Measurements from ENCODE around the gene ARHGEF28.
A peak's percentile ranks its signal among the peaks of the same experiment; 100 is the strongest.

ARHGEF28 gene

DNA sequence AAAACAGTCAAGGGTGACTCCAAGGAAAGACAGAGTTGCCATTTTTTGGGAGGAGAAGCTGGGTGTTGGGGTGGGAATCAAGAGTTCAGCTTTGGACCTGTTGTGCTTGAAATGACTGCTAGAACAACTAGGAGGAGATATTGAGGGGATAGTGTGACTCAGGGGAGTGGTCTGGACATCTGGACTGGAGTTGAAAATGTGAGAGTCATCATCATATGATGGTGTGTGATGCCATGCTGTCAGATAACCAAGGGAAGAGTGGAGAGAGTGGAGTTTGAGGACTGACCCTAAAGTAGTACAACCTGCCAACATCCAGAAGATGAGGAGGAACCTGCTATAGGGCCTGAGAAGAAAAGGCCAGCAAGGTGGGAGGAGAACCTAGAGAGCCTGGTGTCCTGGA lies 199.7 kb downstream of the ARHGEF28 start:
- H3K9me3 ChIP-seq (ENCODE audit: control insufficient read depth, low read length): no peaks in the 10 kb centered on the region
- no peak overlapping the region for H3K14ac ChIP-seq (ENCODE audit: low read length in 2 of 2)
- H3K4me3 ChIP-seq (ENCODE audit: insufficient read depth in 1 of 2, low read depth in 1 of 2, low read length in 2 of 2): no peak overlapping the region
- no peaks in the 10 kb centered on the region for H3K27me3 ChIP-seq (ENCODE audit: control insufficient read depth in 1 of 2, insufficient read depth in 1 of 2, low read length in 2 of 2)
- DNase-seq: no peak
- peaks cover 0 to 9% of the 10 kb centered on the region in 2 experiments for H3K36me3 ChIP-seq (ENCODE audit: control insufficient read depth in 1 of 2, insufficient read depth in 2 of 2, low read depth in 1 of 2, low read length in 2 of 2)
- H3K4me2 ChIP-seq (ENCODE audit: low read length, poor library complexity, severe bottlenecking): no peak overlapping the region
- H2AFZ ChIP-seq (ENCODE audit: low read depth, low read length): no peak overlapping the region
- H3K27ac ChIP-seq (ENCODE audit: low read length, poor library complexity, severe bottlenecking): peak overlapping the region; percentile 92
- no peak overlapping the region for H2BK12ac ChIP-seq (ENCODE audit: low read length in 2 of 2)
- no peak overlapping the region for H3K23ac ChIP-seq (ENCODE audit: low read length in 2 of 2)
- H2BK15ac ChIP-seq (ENCODE audit: low read depth, poor library complexity, severe bottlenecking): no peak overlapping the region
- no peak overlapping the region for H3K9ac ChIP-seq (ENCODE audit: low read length)
- H3K4me1 ChIP-seq (ENCODE audit: control insufficient read depth, insufficient read depth, low read depth, low read length): peaks cover 19% of the 10 kb centered on the region
- no peaks in the 10 kb centered on the region for H3K79me1 ChIP-seq (replicated peaks; ENCODE audit: low read length, poor library complexity, severe bottlenecking)
- H2BK120ac ChIP-seq (ENCODE audit: low read depth, low read length): no peak overlapping the region
- no peak overlapping the region for H3K4ac ChIP-seq (ENCODE audit: low read depth in 1 of 2, low read length in 2 of 2)
- no peak overlapping the region for H4K8ac ChIP-seq (ENCODE audit: low read length)
- no peak overlapping the region for H3K18ac ChIP-seq (ENCODE audit: low read depth in 1 of 2, low read length in 2 of 2)
- peak overlapping the region; percentile 4 for H2AK5ac ChIP-seq (ENCODE audit: low read length, severe bottlenecking)
- H4K91ac ChIP-seq (ENCODE audit: low read length): no peak overlapping the region
- no peak overlapping the region for H2BK5ac ChIP-seq (ENCODE audit: low read depth, low read length, poor library complexity, severe bottlenecking)

DNA sequence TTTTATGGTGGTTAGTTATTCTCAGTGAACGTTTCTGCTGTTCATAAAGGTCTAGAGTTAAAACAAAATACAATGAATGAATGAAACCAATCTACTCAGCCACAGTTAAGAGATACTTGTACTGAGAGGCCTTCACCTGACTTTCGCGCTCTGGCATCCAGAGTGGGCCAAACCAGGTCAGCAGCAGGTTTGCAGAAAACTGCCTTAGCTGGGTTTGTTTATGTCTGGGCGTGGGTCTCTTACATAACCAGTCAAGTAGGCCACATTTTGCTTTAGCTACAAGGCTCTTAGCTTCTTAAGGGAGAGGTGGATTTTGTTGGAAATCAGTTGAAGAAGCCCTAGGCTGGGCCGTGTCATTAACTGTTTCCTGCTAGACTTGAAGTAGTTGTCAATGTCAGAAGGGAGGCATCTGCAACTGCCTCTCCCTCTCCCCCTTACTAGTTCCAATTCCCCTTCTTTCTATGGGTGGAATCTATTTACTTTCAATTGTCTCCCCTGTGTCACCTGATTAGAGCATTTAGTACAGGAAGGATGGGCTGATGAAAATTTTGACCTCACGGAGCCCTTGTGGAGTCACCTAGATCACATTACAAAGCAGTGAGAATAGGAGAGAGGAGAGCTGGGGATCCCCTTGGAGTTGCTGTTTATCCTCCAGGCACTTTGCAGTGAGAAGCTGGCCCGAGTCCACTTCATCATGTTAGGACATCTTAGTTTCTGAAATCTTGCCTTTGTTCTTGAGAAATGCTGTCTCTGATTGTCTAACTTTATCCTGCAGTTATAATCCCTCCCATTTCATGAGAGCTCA lies 200.5 kb downstream of the ARHGEF28 start:
- H3K14ac ChIP-seq (ENCODE audit: low read length in 2 of 2): no peak overlapping the region

DNA sequence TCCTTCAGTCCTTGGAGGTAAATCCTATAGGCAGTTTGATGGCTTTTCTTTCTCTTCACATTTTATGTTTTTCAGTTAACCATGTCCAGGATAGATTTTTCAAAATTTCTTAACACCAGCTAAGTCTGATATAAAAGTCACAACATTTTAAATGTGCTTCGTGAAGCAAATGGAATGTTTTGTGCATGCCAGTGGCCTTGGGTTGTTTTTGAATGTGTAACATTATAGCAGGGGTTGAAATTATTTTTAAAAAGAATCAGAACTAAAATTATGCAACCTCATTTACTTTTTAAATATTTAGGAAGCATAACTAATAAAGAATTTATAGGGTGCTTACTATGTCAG lies 201.1 kb downstream of the ARHGEF28 start:
- peak overlapping the region; percentile 56 for H3K9ac ChIP-seq (ENCODE audit: low read length)
- peak overlapping the region; percentile 92 for H3K27ac ChIP-seq (ENCODE audit: low read length, poor library complexity, severe bottlenecking)
- no peak overlapping the region for H2BK12ac ChIP-seq (ENCODE audit: low read length in 2 of 2)
- H3K4ac ChIP-seq (ENCODE audit: low read depth in 1 of 2, low read length in 2 of 2): no peak overlapping the region
- H4K91ac ChIP-seq (ENCODE audit: low read length): no peak overlapping the region
- H3K18ac ChIP-seq (ENCODE audit: low read depth in 1 of 2, low read length in 2 of 2): no peak overlapping the region
- H2BK15ac ChIP-seq (ENCODE audit: low read depth, poor library complexity, severe bottlenecking): no peak overlapping the region
- H3K4me3 ChIP-seq (ENCODE audit: insufficient read depth in 1 of 2, low read depth in 1 of 2, low read length in 2 of 2): no peak overlapping the region
- DNase-seq: no peak
- no peak overlapping the region for H4K8ac ChIP-seq (ENCODE audit: low read length)
- H3K4me2 ChIP-seq (ENCODE audit: low read length, poor library complexity, severe bottlenecking): no peak overlapping the region
- H3K9me3 ChIP-seq (ENCODE audit: control insufficient read depth, low read length): no peaks in the 10 kb centered on the region
- WGBS: 67% methylated on average over 1 of the region's 1 CpG
- peaks cover 0 to 10% of the 10 kb centered on the region in 2 experiments for H3K36me3 ChIP-seq (ENCODE audit: control insufficient read depth in 1 of 2, insufficient read depth in 2 of 2, low read depth in 1 of 2, low read length in 2 of 2)
- peak overlapping the region; percentile 9 for H2BK5ac ChIP-seq (ENCODE audit: low read depth, low read length, poor library complexity, severe bottlenecking)
- no peak overlapping the region for H3K23ac ChIP-seq (ENCODE audit: low read length in 2 of 2)
- H2BK120ac ChIP-seq (ENCODE audit: low read depth, low read length): no peak overlapping the region
- no peak overlapping the region for H3K14ac ChIP-seq (ENCODE audit: low read length in 2 of 2)
- H3K4me1 ChIP-seq (ENCODE audit: control insufficient read depth, insufficient read depth, low read depth, low read length): peaks cover 19% of the 10 kb centered on the region
- no peaks in the 10 kb centered on the region for H3K79me1 ChIP-seq (replicated peaks; ENCODE audit: low read length, poor library complexity, severe bottlenecking)
- H2AK5ac ChIP-seq (ENCODE audit: low read length, severe bottlenecking): no peak overlapping the region
- H2AFZ ChIP-seq (ENCODE audit: low read depth, low read length): no peak overlapping the region
- H3K27me3 ChIP-seq (ENCODE audit: control insufficient read depth in 1 of 2, insufficient read depth in 1 of 2, low read length in 2 of 2): no peaks in the 10 kb centered on the region

More for the DNA sequence above, 200.5 kb downstream of the ARHGEF28 start:
- Histone ChIP-seq H3K9ac (ENCODE audit: low read length) (peak overlapping the region; percentile 56), H2BK5ac (ENCODE audit: low read depth, low read length, poor library complexity, severe bottlenecking) (peak overlapping the region; percentile 9), H4K91ac (ENCODE audit: low read length) (no peak overlapping the region), H2AK5ac (ENCODE audit: low read length, severe bottlenecking) (peak overlapping the region; percentile 11), H3K18ac (ENCODE audit: low read depth in 1 of 2, low read length in 2 of 2) (no peak overlapping the region), H3K9me3 (ENCODE audit: control insufficient read depth, low read length) (no peaks in the 10 kb centered on the region), H2AFZ (ENCODE audit: low read depth, low read length) (no peak overlapping the region), H3K4me1 (ENCODE audit: control insufficient read depth, insufficient read depth, low read depth, low read length) (peaks cover 18% of the 10 kb centered on the region), H2BK120ac (ENCODE audit: low read depth, low read length) (no peak overlapping the region), H3K79me1 (replicated peaks; ENCODE audit: low read length, poor library complexity, severe bottlenecking) (no peaks in the 10 kb centered on the region), H3K4me2 (ENCODE audit: low read length, poor library complexity, severe bottlenecking) (no peak overlapping the region), H3K4me3 (ENCODE audit: insufficient read depth in 1 of 2, low read depth in 1 of 2, low read length in 2 of 2) (no peak overlapping the region), H3K36me3 (ENCODE audit: control insufficient read depth in 1 of 2, insufficient read depth in 2 of 2, low read depth in 1 of 2, low read length in 2 of 2) (peaks cover 0 to 8% of the 10 kb centered on the region in 2 experiments), H3K4ac (ENCODE audit: low read depth in 1 of 2, low read length in 2 of 2) (no peak overlapping the region), H3K23ac (ENCODE audit: low read length in 2 of 2) (no peak overlapping the region), H4K8ac (ENCODE audit: low read length) (no peak overlapping the region), H3K27me3 (ENCODE audit: control insufficient read depth in 1 of 2, insufficient read depth in 1 of 2, low read length in 2 of 2) (no peaks in the 10 kb centered on the region), H2BK12ac (ENCODE audit: low read length in 2 of 2) (no peak overlapping the region), H2BK15ac (ENCODE audit: low read depth, poor library complexity, severe bottlenecking) (no peak overlapping the region), H3K27ac (ENCODE audit: low read length, poor library complexity, severe bottlenecking) (peak overlapping the region; percentile 92)
- DNase-seq: peak; percentile 70
- WGBS: 82% methylated on average over 4 of the region's 7 CpGs

DNA sequence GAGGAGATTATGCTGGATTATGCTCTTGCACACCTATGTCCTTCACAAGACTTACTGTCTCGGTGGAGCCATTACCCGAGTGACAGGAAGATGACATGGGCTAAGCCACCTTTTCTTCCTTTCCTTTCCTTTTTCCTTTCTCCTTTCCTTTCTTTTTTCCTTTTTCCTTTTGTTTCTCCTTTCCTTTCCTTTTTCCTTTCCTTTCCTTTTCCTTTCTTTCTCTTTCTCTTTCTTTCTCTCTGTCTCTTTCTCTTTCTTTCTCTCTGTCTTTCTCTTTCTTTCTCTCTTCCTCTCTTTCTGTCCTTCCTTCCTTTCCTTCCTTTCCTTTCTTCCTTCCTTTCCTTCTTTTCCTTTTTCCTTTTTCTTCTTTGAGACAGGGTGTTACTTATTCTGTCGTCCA lies 202.5 kb downstream of the ARHGEF28 start:
- Histone ChIP-seq H3K4me3 (ENCODE audit: insufficient read depth in 1 of 2, low read depth in 1 of 2, low read length in 2 of 2) (no peak overlapping the region), H3K23ac (ENCODE audit: low read length in 2 of 2) (no peak overlapping the region), H4K91ac (ENCODE audit: low read length) (no peak overlapping the region), H2BK12ac (ENCODE audit: low read length in 2 of 2) (no peak overlapping the region), H3K14ac (ENCODE audit: low read length in 2 of 2) (no peak overlapping the region), H3K27me3 (ENCODE audit: control insufficient read depth in 1 of 2, insufficient read depth in 1 of 2, low read length in 2 of 2) (no peaks in the 10 kb centered on the region), H2AFZ (ENCODE audit: low read depth, low read length) (no peak overlapping the region), H3K4me2 (ENCODE audit: low read length, poor library complexity, severe bottlenecking) (no peak overlapping the region), H3K18ac (ENCODE audit: low read depth in 1 of 2, low read length in 2 of 2) (no peak overlapping the region), H3K9ac (ENCODE audit: low read length) (no peak overlapping the region), H4K8ac (ENCODE audit: low read length) (no peak overlapping the region), H2BK120ac (ENCODE audit: low read depth, low read length) (no peak overlapping the region), H3K27ac (ENCODE audit: low read length, poor library complexity, severe bottlenecking) (no peak overlapping the region), H3K4ac (ENCODE audit: low read depth in 1 of 2, low read length in 2 of 2) (no peak overlapping the region), H2BK5ac (ENCODE audit: low read depth, low read length, poor library complexity, severe bottlenecking) (no peak overlapping the region), H2BK15ac (ENCODE audit: low read depth, poor library complexity, severe bottlenecking) (no peak overlapping the region), H2AK5ac (ENCODE audit: low read length, severe bottlenecking) (no peak overlapping the region), H3K9me3 (ENCODE audit: control insufficient read depth, low read length) (no peaks in the 10 kb centered on the region), H3K4me1 (ENCODE audit: control insufficient read depth, insufficient read depth, low read depth, low read length) (peaks cover 15% of the 10 kb centered on the region), H3K36me3 (ENCODE audit: control insufficient read depth in 1 of 2, insufficient read depth in 2 of 2, low read depth in 1 of 2, low read length in 2 of 2) (peaks cover 0 to 13% of the 10 kb centered on the region in 2 experiments), H3K79me1 (replicated peaks; ENCODE audit: low read length, poor library complexity, severe bottlenecking) (no peaks in the 10 kb centered on the region)
- no peak for DNase-seq
- WGBS: 97% methylated on average over 3 of the region's 3 CpGs

Data from mesenchymal stem cell (in vitro differentiated cells and primary cell).